OCI-M2 (cell line): ENCODE measurements around the gene POLR1F.
"Not testable (repeated sequence)": the region's sequence is repeated elsewhere in the genome, so short reads cannot be mapped to it uniquely, and the experiment has no call there.

Source experiments
- DNase-seq: peaks from one replicate; lab custom pipeline; 2025; ENCODE audit not compliant: unreplicated experiment; lab: John Stamatoyannopoulos, UW

POLR1F gene

DNA sequence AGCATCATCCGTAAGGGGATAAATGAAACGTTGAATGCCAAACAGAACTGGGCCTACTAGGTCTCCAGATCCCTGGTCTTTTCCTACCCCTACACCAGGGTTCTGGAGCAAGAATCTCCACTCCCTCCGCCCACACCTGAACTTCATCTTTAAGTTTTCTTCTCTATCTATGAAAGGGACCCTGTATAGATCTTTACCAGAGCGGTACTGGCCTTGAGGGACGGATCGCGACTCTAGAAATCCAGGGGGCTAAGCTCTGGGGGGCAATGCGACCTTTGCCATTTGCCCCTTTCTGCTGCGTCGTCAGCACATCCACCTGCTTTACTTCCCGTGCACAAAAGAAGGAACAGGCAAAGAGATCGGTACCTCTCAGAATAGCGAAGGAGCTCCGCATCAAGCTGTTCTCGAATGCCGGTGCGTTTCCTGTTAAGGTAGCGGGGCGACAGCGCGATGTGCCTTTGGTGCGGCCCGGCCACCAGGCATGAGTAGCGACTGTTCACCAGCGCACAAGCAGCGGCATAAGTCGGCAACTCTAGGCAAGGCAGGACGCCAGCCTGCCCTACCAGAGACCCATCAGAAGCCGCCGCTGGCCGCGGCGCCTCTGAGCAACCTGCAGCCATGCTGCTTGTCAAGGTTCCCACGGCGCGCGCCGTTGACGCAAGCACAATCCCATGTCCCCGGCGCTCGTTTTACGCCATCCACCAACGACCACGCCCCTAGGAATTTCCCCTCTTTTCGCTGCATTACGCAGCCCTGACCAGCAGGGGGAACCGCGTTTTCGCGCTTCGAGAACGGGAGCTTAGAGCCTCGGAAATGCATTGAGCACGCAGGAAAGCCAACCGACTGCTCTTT, at the start of gene POLR1F:
POLR1F (minus strand) TSS at position 641 of the 852 bp plus-strand sequence; CDS start at position 620, 21 bp downstream.
- DNase-seq, result peak; percentile 55

DNA sequence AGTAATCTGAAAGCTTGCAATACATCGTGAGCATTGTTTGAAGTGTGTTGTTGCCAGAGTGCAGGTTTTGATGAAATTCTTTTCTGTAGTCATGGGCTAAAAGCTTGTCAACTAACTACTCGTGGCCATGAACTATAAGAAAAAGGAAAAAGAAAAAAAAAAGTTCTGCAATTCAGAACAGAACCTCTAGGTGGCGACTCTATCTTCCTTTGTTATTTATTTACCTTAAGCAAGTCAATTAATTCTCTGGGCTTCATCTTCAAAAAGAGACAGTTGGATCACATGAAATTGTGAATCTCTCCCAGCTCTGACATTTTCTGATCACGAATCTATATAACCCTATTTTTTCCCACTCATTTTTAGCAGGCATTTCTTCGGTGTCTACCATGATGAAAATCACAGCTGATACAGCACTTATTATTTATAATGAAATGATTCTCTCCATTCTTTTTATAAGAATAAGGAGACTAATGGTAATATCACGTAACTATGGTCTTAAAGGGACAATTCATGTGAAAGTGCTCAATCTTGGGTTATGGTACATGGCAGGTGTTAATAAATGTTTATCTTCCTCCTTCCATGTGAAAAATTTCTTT, 45.8 kb upstream of the POLR1F start:
- DNase-seq, result peak; percentile 40

- no peak for DNase-seq
These were observed 43.2 kb upstream of the POLR1F start for GRCh38 chr7:19752020-19752419.

DNA sequence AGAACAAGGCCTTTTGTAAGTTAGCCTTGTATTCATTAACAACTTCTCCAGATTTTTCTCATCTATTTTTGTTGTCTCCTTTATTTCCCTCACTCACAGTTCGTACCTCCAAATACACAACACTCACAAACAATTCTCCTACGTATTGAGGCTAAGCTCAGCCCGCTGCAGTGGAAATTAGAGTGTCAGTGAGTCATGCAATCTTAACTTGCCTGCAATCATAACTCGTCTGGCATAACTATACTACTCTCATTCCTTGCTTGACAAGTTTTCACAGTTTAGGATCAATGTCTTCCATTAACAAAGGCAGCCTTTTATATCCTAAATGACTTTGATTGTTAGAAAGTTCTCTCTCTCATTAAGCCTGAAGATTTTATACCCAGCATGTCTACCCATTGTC, 40.8 kb upstream of the POLR1F start:
- DNase-seq, result no peak

- no peak for DNase-seq
These were observed 39.0 kb upstream of the POLR1F start for GRCh38 chr7:19747740-19748339.

DNA sequence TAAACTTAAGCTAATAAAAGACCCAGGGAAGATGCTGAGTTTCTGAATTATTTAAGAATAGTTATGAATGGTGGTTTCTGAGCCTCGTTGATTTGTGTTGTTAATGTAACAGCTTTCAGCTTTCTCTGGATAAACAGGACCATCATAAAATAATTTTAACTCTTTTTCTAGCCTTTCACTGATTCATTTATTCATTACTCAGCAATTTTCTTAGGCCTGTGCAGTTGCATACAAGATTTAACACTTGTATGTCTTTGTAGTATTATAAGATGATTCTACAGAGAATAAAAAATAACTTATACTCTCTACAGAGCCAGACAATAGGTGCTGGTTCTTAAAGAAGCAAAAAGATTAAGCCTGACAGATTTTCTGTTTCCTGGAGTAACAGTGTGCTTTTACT, 35.2 kb upstream of the POLR1F start:
- DNase-seq, result no peak

GRCh38 chr7:19728716-19729115, 19.9 kb upstream of the POLR1F start:
- no peak for DNase-seq

DNA sequence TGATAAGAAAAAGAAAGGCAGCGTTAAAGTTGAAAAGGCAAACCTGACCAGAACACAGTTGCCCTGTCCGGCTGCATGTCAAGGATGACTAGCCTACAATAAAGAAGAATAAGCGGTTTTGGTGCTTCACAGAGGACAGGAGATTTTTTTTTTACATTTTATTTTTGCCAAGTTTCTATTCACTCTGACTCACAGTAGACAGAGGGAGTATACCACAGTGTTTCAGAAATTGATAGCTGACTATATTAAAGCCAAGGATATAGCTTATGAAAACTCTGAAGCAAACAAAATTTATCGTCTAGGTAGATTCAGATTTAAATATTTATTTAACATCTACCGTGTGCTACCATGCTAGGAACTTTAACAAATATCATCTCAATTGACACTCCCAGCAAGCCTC, 16.9 kb upstream of the POLR1F start:
- no peak for DNase-seq

GRCh38 chr7:19715499-19715898, 6.7 kb upstream of the POLR1F start:
- DNase-seq, result no peak

- DNase-seq, result no peak
These were observed 4.8 kb upstream of the POLR1F start for GRCh38 chr7:19713676-19714075.

DNA sequence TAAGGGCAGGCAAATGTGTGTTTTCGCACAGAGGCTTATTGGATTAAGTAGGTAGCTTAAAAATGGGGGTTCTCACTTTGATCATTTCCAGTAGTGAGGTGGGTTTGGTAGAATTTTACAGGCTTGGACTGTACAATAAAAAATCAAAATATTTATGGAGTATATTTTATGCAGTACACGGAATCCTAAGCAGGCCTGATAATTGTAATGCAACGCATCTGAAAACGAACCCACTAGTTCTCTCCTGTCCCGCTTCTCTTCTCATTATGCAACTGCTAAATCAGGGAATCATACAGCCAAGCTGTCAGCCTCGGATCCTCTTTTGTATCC, 377 bp upstream of the POLR1F start:
- DNase-seq, result no peak

- DNase-seq, result no peak
These were observed 1.6 kb downstream of the POLR1F start for GRCh38 chr7:19707240-19707639.

DNA sequence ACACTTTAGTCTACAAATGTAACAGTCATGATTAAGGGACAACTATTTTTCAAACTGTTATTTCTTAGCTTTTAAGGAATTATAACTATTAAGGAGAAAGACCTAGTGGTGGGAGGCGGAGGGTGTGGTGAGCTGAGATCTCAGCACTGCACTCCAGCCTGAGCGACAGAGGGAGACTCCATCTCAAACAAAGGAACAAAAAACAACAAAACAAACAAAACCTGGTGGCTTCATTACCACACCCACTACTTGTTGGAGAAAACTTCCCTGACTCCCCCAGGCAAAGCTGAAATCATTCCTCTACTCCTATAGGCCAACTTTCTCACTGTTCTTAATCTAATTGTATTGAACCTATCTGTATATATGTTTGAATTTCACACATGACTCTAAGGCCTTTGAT, 3.2 kb downstream of the POLR1F start:
- DNase-seq, result no peak

DNA sequence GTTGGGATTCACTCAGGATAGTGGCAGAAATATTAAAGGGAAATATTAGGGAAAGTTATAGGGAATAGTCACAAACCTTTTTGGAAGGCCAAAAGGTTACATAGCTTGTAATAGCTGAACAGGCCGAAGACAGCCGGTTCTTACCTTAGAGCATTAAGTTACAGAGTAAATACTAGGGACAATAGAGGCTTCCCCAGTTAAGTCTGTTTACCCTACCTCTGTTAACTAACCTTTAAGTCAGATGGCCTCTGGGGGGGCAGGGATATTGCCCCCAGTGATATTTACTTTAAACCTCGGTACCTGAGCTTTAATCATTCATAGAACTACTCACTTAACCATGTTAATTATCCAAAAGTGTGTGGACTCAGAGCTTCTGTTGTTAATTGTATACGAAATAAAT, 7.4 kb downstream of the POLR1F start:
- DNase-seq, result no peak

DNA sequence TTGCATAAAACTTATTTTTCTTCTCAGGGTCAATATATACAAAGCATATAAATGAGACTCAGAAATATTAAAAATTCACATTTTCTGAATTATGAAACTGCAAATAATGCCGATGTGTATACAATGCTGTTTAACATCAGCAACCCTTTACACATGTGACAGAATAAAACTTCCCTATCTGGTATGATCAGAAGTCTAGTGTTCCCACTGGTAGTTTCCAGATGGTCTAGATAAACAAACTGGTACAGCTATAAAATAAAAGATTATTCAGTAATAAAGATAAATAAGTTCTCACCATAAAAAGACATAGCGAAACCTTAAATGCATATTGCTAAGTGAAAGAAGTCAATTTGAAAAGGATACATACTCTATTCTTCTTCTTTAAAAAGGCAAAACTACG, 7.9 kb downstream of the POLR1F start:
- DNase-seq, result no peak

GRCh38 chr7:19698331-19698730, 10.5 kb downstream of the POLR1F start:
- no peak for DNase-seq

- no peak for DNase-seq
These were observed 11.9 kb downstream of the POLR1F start for GRCh38 chr7:19696926-19697325.

DNA sequence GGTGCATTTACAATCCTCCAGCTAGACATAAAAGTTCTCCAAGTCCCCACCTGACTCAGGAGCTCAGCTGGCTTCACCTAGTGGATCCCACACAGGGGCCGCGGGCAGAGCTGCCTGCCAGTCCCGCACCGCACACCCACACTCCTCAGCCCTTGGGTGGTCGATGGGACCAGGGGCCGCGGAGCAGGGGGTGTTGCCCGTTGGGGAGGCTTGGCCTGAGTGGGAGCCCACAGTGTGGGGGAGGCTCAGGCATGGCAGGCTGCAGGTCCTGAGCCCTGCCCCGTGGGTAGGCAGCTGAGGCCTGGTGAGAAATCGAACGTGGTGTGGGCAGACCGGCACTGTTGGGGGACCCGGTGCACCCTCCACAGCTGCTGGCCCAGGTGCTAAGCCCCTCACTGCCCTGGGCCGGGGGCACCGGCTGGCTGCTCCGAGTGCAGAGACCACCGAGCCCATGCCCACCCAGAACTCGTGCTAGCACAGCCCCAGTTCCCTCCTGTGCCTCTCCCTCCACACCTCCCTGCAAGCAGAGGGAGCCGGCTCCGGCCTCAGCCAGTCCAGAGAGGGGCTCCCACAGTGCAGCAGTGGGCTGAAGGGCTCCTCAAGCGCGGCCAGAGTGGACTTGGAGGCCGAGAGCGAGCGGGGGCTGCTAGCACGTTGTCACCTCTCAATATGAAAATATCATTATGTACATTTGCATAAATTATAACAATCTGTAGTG, 16.6 kb downstream of the POLR1F start:
- DNase-seq, result no peak

DNA sequence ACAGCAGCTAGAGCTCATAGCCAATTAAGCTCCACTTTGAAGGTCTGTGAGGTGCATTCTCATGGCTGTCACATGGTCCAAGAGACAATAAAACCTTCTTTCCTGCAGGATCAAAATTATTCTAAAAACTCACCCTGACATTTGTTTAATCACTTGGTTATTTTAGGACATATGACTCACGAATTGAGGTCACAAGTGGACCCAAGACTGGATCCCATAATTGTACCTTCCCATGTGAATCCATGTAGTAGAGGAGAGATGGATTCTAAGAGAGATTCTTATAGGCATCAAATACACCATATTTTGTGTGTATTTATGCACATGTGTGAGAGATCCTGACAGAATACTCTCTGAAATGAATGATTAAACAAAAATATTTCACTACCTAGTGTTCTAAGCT, 18.1 kb downstream of the POLR1F start:
- no peak for DNase-seq

DNA sequence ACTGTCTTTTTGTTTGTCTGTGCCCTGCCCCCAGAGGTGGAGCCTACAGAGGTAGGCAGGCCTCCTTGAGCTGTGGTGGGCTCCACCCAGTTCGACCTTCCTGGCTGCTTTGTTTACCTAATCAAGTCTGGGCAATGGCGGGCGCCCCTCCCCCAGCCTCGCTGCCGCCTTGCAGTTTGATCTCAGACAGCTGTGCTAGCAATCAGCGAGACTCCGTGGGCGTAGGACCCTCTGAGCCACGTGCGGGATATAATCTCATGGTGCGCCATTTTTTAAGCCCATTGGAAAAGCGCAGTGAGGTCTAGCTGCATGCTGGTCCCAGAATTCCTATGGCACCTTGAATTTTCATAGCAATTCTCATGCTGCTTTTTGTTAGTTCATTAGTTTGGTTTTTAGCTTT, 19.7 kb downstream of the POLR1F start:
- not testable (repeated sequence) for DNase-seq

- no peak for DNase-seq
These were observed 27.2 kb downstream of the POLR1F start for GRCh38 chr7:19681596-19681995.

DNA sequence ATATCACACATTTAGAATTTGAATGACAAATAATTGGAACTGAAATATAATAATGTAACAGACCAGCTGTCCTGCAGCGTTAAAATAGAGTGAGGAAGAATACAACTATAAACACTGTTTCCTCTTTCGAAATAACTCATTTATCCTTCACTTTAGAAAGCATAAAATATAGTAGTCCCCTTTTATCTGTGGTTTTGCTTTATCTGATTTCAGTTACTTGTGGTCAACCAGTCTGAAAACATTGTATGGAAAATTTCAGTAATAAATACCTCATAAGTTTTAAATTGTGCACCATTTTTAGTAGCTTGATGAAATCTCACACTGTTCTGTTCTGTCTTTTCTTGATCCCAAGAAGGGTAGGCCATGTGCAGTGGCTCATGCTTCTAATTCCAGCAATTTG, 31.7 kb downstream of the POLR1F start:
- DNase-seq, result no peak
